K562 (cell line): ENCODE results near the gene C20orf173.

Experiments used
- RBM22 ChIP-seq: fragments of 200-400 bp; formaldehyde crosslinking; IDR thresholded peaks from 2 replicates; pipeline ENCODE4 v1.6.1; 2018; ENCODE audit warnings: low read length, low read depth; ENCODE audit not compliant: poor library complexity, severe bottlenecking
- SIN3A ChIP-seq, 2 experiments: fragments of 150-350 bp in 1 of 2; IDR thresholded peaks; 2 replicates each; pipeline ENCODE4 v1.6.1; 2011 to 2016; ENCODE audit warnings: borderline replicate concordance in 2 of 2, low read depth in 2 of 2, low read length in 2 of 2, mild to moderate bottlenecking in 2 of 2, moderate library complexity in 2 of 2; ENCODE audit not compliant: control insufficient read depth in 1 of 2
- TF ChIP-seq, protein P1 (sequence below): fragments of 150-350 bp; conservative IDR thresholded peaks from 2 replicates; pipeline ENCODE4 v1.6.1; 2014; ENCODE audit warnings: low read length
- TF ChIP-seq, protein P2 (sequence below): fragments of 250-450 bp; sonication (Bioruptor Pico); IDR thresholded peaks from 2 replicates; pipeline ENCODE4 v1.8.0; 2021; ENCODE audit warnings: moderate library complexity, mild to moderate bottlenecking, inconsistent platforms

DNA sequence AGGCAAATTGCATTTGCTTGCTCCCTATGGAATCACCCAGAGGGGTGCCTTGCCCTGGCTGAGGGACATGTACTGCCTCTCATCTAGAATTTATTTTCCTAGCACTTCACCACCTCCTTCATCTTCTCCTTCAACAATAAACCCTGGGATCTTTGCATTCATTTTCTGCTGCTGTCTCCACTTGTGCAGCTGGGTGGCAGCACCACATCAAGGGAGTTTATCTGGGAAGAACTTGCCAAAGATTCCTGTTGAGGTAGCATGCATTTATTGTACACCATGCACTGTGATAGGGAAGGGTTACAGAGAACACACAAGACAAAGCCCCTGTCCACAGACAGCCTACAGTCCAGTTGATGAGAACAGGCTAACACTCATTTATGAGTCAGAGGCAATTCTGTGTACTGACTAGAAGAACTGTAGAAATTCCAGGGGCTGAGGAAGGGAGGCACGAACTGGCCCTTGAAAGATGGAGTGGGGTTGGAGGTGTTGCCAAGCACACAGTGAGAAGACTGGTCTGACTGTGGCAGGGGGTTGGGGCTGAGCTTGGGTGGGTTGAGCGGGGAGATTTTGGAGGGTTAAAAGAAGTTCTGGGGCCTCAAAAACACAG, 17.5 kb downstream of the C20orf173 start:
- TF ChIP-seq, protein P1, sequence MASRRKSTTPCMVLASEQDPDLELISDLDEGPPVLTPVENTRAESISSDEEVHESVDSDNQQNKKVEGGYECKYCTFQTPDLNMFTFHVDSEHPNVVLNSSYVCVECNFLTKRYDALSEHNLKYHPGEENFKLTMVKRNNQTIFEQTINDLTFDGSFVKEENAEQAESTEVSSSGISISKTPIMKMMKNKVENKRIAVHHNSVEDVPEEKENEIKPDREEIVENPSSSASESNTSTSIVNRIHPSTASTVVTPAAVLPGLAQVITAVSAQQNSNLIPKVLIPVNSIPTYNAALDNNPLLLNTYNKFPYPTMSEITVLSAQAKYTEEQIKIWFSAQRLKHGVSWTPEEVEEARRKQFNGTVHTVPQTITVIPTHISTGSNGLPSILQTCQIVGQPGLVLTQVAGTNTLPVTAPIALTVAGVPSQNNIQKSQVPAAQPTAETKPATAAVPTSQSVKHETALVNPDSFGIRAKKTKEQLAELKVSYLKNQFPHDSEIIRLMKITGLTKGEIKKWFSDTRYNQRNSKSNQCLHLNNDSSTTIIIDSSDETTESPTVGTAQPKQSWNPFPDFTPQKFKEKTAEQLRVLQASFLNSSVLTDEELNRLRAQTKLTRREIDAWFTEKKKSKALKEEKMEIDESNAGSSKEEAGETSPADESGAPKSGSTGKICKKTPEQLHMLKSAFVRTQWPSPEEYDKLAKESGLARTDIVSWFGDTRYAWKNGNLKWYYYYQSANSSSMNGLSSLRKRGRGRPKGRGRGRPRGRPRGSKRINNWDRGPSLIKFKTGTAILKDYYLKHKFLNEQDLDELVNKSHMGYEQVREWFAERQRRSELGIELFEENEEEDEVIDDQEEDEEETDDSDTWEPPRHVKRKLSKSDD = no peak
- no peak for TF ChIP-seq SIN3A (IDR thresholded peaks at IDR 0.05; ENCODE audit: borderline replicate concordance in 2 of 2, control insufficient read depth in 1 of 2, low read depth in 2 of 2, low read length in 2 of 2)
- no peak for TF ChIP-seq RBM22
- TF ChIP-seq, protein P2, sequence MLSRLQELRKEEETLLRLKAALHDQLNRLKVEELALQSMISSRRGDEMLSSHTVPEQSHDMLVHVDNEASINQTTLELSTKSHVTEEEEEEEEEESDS = no peak
